Trophoblast cell (in vitro differentiated cells and primary cell): ENCODE data around the gene ST3GAL5.

ENCODE experiments used
- DNase-seq, 2 donors: peaks; one replicate each; pipeline ENCODE4 v3.0.0-alpha.2; 2016
- H2AFZ ChIP-seq: 2 replicates; pipeline ENCODE4 v1.6.1; 2013; ENCODE audit warnings: low read length, moderate library complexity, mild to moderate bottlenecking; ENCODE audit not compliant: insufficient read depth, poor library complexity
- H2AK5ac ChIP-seq: 2 replicates; pipeline ENCODE4 v1.6.1; 2013; ENCODE audit warnings: mild to moderate bottlenecking, low read length
- H2BK120ac ChIP-seq: 2 replicates; pipeline ENCODE4 v1.6.1; 2013; ENCODE audit warnings: low read length, mild to moderate bottlenecking, moderate library complexity; ENCODE audit not compliant: insufficient read depth, poor library complexity
- H2BK12ac ChIP-seq: 2 replicates; pipeline ENCODE4 v1.6.1; 2013; ENCODE audit warnings: mild to moderate bottlenecking, low read length, moderate library complexity
- H2BK5ac ChIP-seq: 2 replicates; pipeline ENCODE4 v1.6.1; 2013; ENCODE audit warnings: low read length, low read depth, moderate library complexity, mild to moderate bottlenecking; ENCODE audit not compliant: poor library complexity
- H3K14ac ChIP-seq: 2 replicates; pipeline ENCODE4 v1.6.1; 2013; ENCODE audit warnings: mild to moderate bottlenecking, low read length
- H3K18ac ChIP-seq: 2 replicates; pipeline ENCODE4 v1.6.1; 2013; ENCODE audit warnings: mild to moderate bottlenecking, low read length
- H3K23ac ChIP-seq: 2 replicates; pipeline ENCODE4 v1.6.1; 2013; ENCODE audit warnings: low read length
- H3K27ac ChIP-seq: 2 replicates; pipeline ENCODE4 v1.5.1; 2013; ENCODE audit warnings: low read depth, mild to moderate bottlenecking, inconsistent platforms, low read length, moderate library complexity
- H3K27me3 ChIP-seq: 2 replicates; pipeline ENCODE4 v1.6.1; 2013; ENCODE audit warnings: inconsistent platforms, mild to moderate bottlenecking, low read length, moderate library complexity; ENCODE audit not compliant: insufficient read depth
- H3K36me3 ChIP-seq, 2 experiments: 1 replicate in 1 of 2; 2 replicates in 1 of 2; pipeline ENCODE4 v1.6.1; 2013; ENCODE audit warnings: low read length in 2 of 2, mild to moderate bottlenecking in 2 of 2, moderate library complexity in 1 of 2; ENCODE audit not compliant: insufficient read depth in 2 of 2, control insufficient read depth in 1 of 2
- H3K4ac ChIP-seq: 2 replicates; pipeline ENCODE4 v1.6.1; 2013; ENCODE audit warnings: low read depth, mild to moderate bottlenecking, low read length, moderate library complexity
- H3K4me1 ChIP-seq, 2 experiments: 1 replicate in 1 of 2; 2 replicates in 1 of 2; pipeline ENCODE4 v1.6.1; 2013; ENCODE audit warnings: low read length in 2 of 2, mild to moderate bottlenecking in 2 of 2, moderate library complexity in 1 of 2; ENCODE audit not compliant: insufficient read depth in 2 of 2, control insufficient read depth in 1 of 2
- H3K4me2 ChIP-seq: 2 replicates; pipeline ENCODE4 v1.6.1; 2013; ENCODE audit warnings: inconsistent platforms, mild to moderate bottlenecking, low read length, moderate library complexity
- H3K4me3 ChIP-seq: 2 replicates; pipeline ENCODE4 v1.5.1; 2013; ENCODE audit warnings: mild to moderate bottlenecking, low read depth, low read length, inconsistent platforms
- H3K79me1 ChIP-seq: one replicate; pipeline ENCODE4 v1.6.1; 2013; ENCODE audit warnings: low read length
- H3K79me2 ChIP-seq: 2 replicates; pipeline ENCODE4 v1.6.1; 2013; ENCODE audit warnings: low read length, mild to moderate bottlenecking; ENCODE audit not compliant: control insufficient read depth, insufficient read depth, poor library complexity
- H3K9ac ChIP-seq: 2 replicates; pipeline ENCODE4 v1.6.1; 2013; ENCODE audit warnings: mild to moderate bottlenecking, low read length
- H3K9me3 ChIP-seq: 2 replicates; pipeline ENCODE4 v1.6.1; 2013; ENCODE audit warnings: low read depth, mild to moderate bottlenecking, control low read depth, inconsistent platforms, low read length; ENCODE audit not compliant: insufficient read depth
- H4K12ac ChIP-seq: 2 replicates; pipeline ENCODE4 v1.6.1; 2013; ENCODE audit warnings: low read depth, mild to moderate bottlenecking, low read length, moderate library complexity
- H4K8ac ChIP-seq: 2 replicates; pipeline ENCODE4 v1.6.1; 2013; ENCODE audit warnings: low read depth, mild to moderate bottlenecking, low read length, moderate library complexity
- H4K91ac ChIP-seq: one replicate; pipeline ENCODE4 v1.6.1; 2013; ENCODE audit warnings: low read depth, mild to moderate bottlenecking, low read length, moderate library complexity
- WGBS: extraction: QIAGEN DNeasy Blood & Tissue Kit; methylation state at CpG from one replicate; pipeline ENCODE4 v1.1.7; 2013; ENCODE audit warnings: missing lambda C conversion rate; ENCODE audit not compliant: insufficient read length, insufficient coverage; ENCODE audit errors: extremely low coverage; 5-methylcytosine and 5-hydroxymethylcytosine counted together

The ST3GAL5 gene

DNA sequence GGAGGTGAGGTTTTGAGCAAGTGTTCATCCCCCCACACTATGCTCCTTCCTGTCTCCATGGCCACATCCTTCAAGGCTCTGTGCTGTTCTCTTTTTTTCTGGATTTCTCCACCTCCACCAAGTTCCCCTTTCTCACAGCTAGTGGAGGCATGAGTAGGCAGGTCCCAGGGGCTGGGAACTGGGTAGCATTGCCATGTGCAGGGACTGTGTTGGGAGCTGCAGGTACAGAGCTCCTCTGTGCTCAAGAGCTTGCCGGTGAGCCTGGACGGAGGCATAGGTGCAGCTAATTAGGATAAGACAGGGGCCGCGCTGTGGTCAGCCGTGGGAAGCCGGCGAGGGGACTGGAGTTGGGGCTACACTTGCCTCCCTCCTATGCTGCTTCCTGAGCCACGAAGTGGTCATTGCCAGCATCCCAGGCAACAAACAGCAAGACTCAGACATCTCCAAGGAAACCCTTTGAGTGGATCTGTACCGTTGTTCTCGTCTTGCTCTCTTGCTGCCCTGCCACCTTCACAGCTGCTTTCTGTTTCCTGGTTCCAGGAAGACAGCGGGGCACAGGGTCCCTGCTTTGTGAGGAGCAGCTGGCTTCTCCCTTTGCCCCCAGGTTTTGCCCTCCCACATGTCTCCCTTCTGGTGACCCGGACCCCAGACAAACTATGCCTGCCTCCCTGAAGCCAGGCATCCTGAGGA, 98.1 kb downstream of the ST3GAL5 start:
- Histone ChIP-seq H3K79me2 (no peaks in the 10 kb centered on the region), H2AK5ac (no peak overlapping the region), H3K4ac (no peak overlapping the region), H2BK5ac (no peak overlapping the region), H3K18ac (no peak overlapping the region), H3K14ac (no peak overlapping the region), H4K12ac (no peak overlapping the region), H3K9ac (no peak overlapping the region), H3K4me3 (no peak overlapping the region), H2BK12ac (no peak overlapping the region), H3K36me3 (no peaks in the 10 kb centered on the region), H3K9me3 (peaks cover 3% of the 10 kb centered on the region), H2BK120ac (no peak overlapping the region), H3K4me2 (no peak overlapping the region), H3K27ac (no peak overlapping the region), H3K23ac (no peak overlapping the region), H2AFZ (no peak overlapping the region), H3K27me3 (no peaks in the 10 kb centered on the region), H4K8ac (no peak overlapping the region), H3K4me1 (peaks cover 4% of the 10 kb centered on the region in 2 experiments), H4K91ac (no peak overlapping the region), H3K79me1 (no peaks in the 10 kb centered on the region)
- no peak for DNase-seq
- WGBS: no CpG with 5 or more reads among the region's 12 CpGs

DNA sequence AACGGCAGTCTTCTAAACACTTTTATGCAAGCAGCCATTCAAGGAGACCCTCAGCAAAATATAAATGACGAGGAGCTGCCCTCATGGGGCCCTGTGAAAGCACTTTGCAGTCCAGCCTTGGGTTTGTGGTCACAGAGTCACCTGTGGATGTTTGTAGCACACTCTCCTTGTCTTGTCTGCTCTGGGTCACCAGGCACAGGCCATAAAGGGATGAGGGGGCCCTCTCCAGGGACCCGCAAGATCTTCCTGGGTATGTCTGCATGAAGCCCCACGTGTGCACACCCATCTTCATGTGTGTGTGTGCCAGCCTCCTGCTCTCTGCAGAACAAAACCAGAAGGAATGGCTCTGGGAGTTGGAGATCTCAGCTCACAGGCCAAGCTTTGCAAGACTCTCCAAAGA, 98.8 kb downstream of the ST3GAL5 start:
- no peak overlapping the region for H3K14ac ChIP-seq
- no peak overlapping the region for H3K23ac ChIP-seq
- H3K9me3 ChIP-seq: peaks cover 3% of the 10 kb centered on the region
- H4K91ac ChIP-seq: no peak overlapping the region
- no peak overlapping the region for H2BK5ac ChIP-seq
- no peak overlapping the region for H2BK12ac ChIP-seq
- H3K9ac ChIP-seq: no peak overlapping the region
- H3K4ac ChIP-seq: no peak overlapping the region
- H3K27ac ChIP-seq: no peak overlapping the region
- no peak overlapping the region for H4K12ac ChIP-seq
- H3K36me3 ChIP-seq: no peaks in the 10 kb centered on the region
- H2AK5ac ChIP-seq: no peak overlapping the region
- H4K8ac ChIP-seq: no peak overlapping the region
- H3K79me1 ChIP-seq: no peaks in the 10 kb centered on the region
- H2AFZ ChIP-seq: no peak overlapping the region
- WGBS: no CpG with 5 or more reads among the region's 4 CpGs
- no peak overlapping the region for H3K18ac ChIP-seq
- no peak overlapping the region for H3K4me2 ChIP-seq
- no peaks in the 10 kb centered on the region for H3K79me2 ChIP-seq
- H2BK120ac ChIP-seq: no peak overlapping the region
- H3K27me3 ChIP-seq: no peaks in the 10 kb centered on the region
- DNase-seq: no peak
- no peak overlapping the region for H3K4me3 ChIP-seq
- H3K4me1 ChIP-seq: peaks cover 4% of the 10 kb centered on the region in 2 experiments

DNA sequence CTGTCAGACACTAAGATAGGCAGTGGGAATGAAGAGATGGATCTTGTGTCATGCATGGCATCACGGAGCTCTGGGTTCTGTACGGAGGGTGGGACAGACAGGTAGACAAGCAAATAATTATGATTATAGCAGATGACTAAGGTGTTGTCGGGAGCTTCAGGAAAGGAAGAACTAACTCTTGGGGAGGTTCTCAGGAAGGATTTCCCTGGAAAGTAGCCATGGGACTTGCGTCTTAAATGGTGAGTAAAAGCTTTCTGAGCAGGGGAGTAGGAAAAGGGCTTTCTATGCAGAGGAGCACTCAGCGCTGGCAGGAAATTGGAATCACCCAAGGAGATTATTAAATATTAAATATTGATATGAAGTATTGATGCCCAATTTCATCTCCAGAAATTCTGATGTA, 99.5 kb downstream of the ST3GAL5 start:
- H3K79me1 ChIP-seq: no peaks in the 10 kb centered on the region
- peaks cover 4% of the 10 kb centered on the region in 2 experiments for H3K4me1 ChIP-seq
- WGBS: no CpG with 5 or more reads among the region's 5 CpGs
- no peak overlapping the region for H2BK5ac ChIP-seq
- no peak overlapping the region for H3K4ac ChIP-seq
- no peaks in the 10 kb centered on the region for H3K79me2 ChIP-seq
- H4K12ac ChIP-seq: no peak overlapping the region
- H2BK12ac ChIP-seq: no peak overlapping the region
- no peak overlapping the region for H3K27ac ChIP-seq
- H3K23ac ChIP-seq: no peak overlapping the region
- DNase-seq: no peak
- H3K4me3 ChIP-seq: no peak overlapping the region
- H2BK120ac ChIP-seq: no peak overlapping the region
- no peak overlapping the region for H4K91ac ChIP-seq
- H3K4me2 ChIP-seq: no peak overlapping the region
- H3K27me3 ChIP-seq: no peaks in the 10 kb centered on the region
- no peak overlapping the region for H3K18ac ChIP-seq
- H3K36me3 ChIP-seq: no peaks in the 10 kb centered on the region
- H3K9me3 ChIP-seq: peaks cover 3% of the 10 kb centered on the region
- no peak overlapping the region for H3K9ac ChIP-seq
- no peak overlapping the region for H4K8ac ChIP-seq
- H2AK5ac ChIP-seq: no peak overlapping the region
- no peak overlapping the region for H2AFZ ChIP-seq
- no peak overlapping the region for H3K14ac ChIP-seq

DNA sequence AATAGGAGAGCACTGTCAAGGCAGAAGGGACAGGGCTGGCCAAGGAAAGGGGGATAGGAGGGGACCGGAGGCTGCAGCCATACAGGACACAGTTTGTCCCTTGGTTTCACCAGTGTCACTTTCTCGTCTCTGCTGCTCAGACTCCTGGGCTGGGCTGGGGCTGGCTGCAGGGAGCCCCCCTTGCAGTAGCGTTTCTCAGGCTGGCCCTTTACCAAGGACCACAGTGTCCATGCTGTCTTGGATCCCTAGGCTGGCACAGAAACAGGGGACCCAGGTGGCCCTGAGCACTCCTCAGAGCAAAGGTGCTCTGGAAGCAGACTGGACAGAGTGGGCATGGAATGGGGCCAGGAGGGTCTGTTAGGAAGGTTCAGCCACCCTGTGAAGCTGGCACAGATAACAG, 100.2 kb downstream of the ST3GAL5 start:
- no peak overlapping the region for H3K27ac ChIP-seq
- H3K4me1 ChIP-seq: peaks cover 4% of the 10 kb centered on the region in 2 experiments
- no peaks in the 10 kb centered on the region for H3K36me3 ChIP-seq
- no peak overlapping the region for H2BK5ac ChIP-seq
- H3K9me3 ChIP-seq: peaks cover 3% of the 10 kb centered on the region
- H3K4ac ChIP-seq: no peak overlapping the region
- H3K79me2 ChIP-seq: no peaks in the 10 kb centered on the region
- H3K23ac ChIP-seq: no peak overlapping the region
- no peak overlapping the region for H2AK5ac ChIP-seq
- H3K79me1 ChIP-seq: no peaks in the 10 kb centered on the region
- no peaks in the 10 kb centered on the region for H3K27me3 ChIP-seq
- H3K4me2 ChIP-seq: no peak overlapping the region
- H4K8ac ChIP-seq: no peak overlapping the region
- no peak overlapping the region for H4K91ac ChIP-seq
- WGBS: no CpG with 5 or more reads among the region's 3 CpGs
- H2AFZ ChIP-seq: no peak overlapping the region
- H3K4me3 ChIP-seq: no peak overlapping the region
- H3K9ac ChIP-seq: no peak overlapping the region
- H2BK120ac ChIP-seq: no peak overlapping the region
- H3K18ac ChIP-seq: no peak overlapping the region
- H3K14ac ChIP-seq: no peak overlapping the region
- DNase-seq: no peak
- H2BK12ac ChIP-seq: no peak overlapping the region
- H4K12ac ChIP-seq: no peak overlapping the region
